Stimulated activated CD4-positive, alpha-beta T cell treated with anti-CD3 and anti-CD28 coated beads, Interleukin-1b, Interleukin-23, amount 100 ng/mL, for 24 hours (primary cell): ENCODE data around the gene CRADD.
A peak's percentile ranks its signal among the peaks of the same experiment; 100 is the strongest.
"Not testable (repeated sequence)": the region's sequence is repeated elsewhere in the genome, so short reads cannot be mapped to it uniquely, and the experiment has no call there.

Source experiments
- DNase-seq, 4 experiments: peaks; one replicate each; pipeline ENCODE4 v3.0.0-alpha.2; 2020; ENCODE audit warnings: low read depth in 4 of 4, low spot score in 1 of 4

The CRADD gene

GRCh38 chr12:93781961-93782360, 104.8 kb downstream of the CRADD start:
- not testable (repeated sequence) for DNase-seq

GRCh38 chr12:93782853-93783252, 105.7 kb downstream of the CRADD start:
- DNase-seq: no peak

- peak in 2 of 4 experiments; percentile 27 to 31 for DNase-seq
Observed at GRCh38 chr12:93783832-93784231, 106.7 kb downstream of the CRADD start.

GRCh38 chr12:93784339-93785086, 107.3 kb downstream of the CRADD start:
- DNase-seq: no peak

GRCh38 chr12:93785249-93786010, 108.3 kb downstream of the CRADD start:
- DNase-seq: peak in 2 of 4 experiments; percentile 28 to 34

GRCh38 chr12:93786656-93787397, 109.7 kb downstream of the CRADD start:
- no peak for DNase-seq

- DNase-seq: no peak
Observed at GRCh38 chr12:93788853-93789252, 111.7 kb downstream of the CRADD start.

- DNase-seq: no peak
Observed at GRCh38 chr12:93789767-93790166, 112.6 kb downstream of the CRADD start.

- no peak for DNase-seq
Observed at GRCh38 chr12:93790472-93791152, 113.4 kb downstream of the CRADD start.

- DNase-seq: no peak
Observed at GRCh38 chr12:93793007-93793406, 115.8 kb downstream of the CRADD start.

GRCh38 chr12:93793983-93794382, 116.8 kb downstream of the CRADD start:
- DNase-seq: no peak

GRCh38 chr12:93794738-93795137, 117.6 kb downstream of the CRADD start:
- DNase-seq: no peak

- no peak for DNase-seq
Observed at GRCh38 chr12:93795352-93795751, 118.2 kb downstream of the CRADD start.

- no peak for DNase-seq
Observed at GRCh38 chr12:93796729-93797128, 119.6 kb downstream of the CRADD start.

GRCh38 chr12:93798279-93799151, 121.3 kb downstream of the CRADD start:
- DNase-seq: no peak

GRCh38 chr12:93801666-93802065, 124.5 kb downstream of the CRADD start:
- DNase-seq: not testable (repeated sequence)

- no peak for DNase-seq
Observed at GRCh38 chr12:93802293-93802692, 125.1 kb downstream of the CRADD start.

- no peak for DNase-seq
Observed at GRCh38 chr12:93802698-93803423, 125.7 kb downstream of the CRADD start.

GRCh38 chr12:93803424-93803807, 126.2 kb downstream of the CRADD start:
- DNase-seq: no peak
